Lower leg skin (tissue), 4 donors: Measurements from ENCODE around the gene KLHL40. TPM values are rescaled to one million over a fixed set of nuclear protein-coding genes. Genes with fewer than 3 reads are reported as not detected.

Experiments
- DNase-seq, 2 donors: peaks; one replicate each; pipeline ENCODE4 v3.0.0-alpha.2; 2019; ENCODE audit warnings: low spot score in 2 of 2
- H3K4me3 ChIP-seq: fragments of 200-600 bp; sonication (generic); 2 replicates; pipeline ENCODE4 v1.5.1; 2017; ENCODE audit warnings: mild to moderate bottlenecking, low read depth; ENCODE audit not compliant: poor library complexity, severe bottlenecking
- CTCF ChIP-seq, 3 donors: fragments of 450-650 bp; IDR thresholded peaks; one replicate each; pipeline ENCODE4 v1.5.1; 2016; ENCODE audit warnings: antibody characterized with exemption in 3 of 3, mild to moderate bottlenecking in 3 of 3, moderate library complexity in 2 of 3
- POLR2A ChIP-seq, 2 donors: fragments of 450-650 bp; IDR thresholded peaks; one replicate each; pipeline ENCODE4 v1.6.1; 2016 to 2017; ENCODE audit warnings: antibody characterized with exemption in 2 of 2, mild to moderate bottlenecking in 1 of 2, moderate library complexity in 1 of 2
- WGBS, 2 donors: methylation state at CpG; one replicate each; pipeline ENCODE4 v1.1.5; 2018; 5-methylcytosine and 5-hydroxymethylcytosine counted together
- intact Hi-C: fragments of 100-400 bp; cut with DNase I; formaldehyde crosslinking; loops from one replicate; pipeline ENCODE4 v1.15.0; 2023; ENCODE audit warnings: low total_unique reads
- total RNA-seq, 4 donors: library from RNA; depleted of rRNA; stranded (reverse); fragments of >200 nt; gene quantifications; one replicate each; pipeline ENCODE4 v1.1.0, GENCODE V29; 2016

The KLHL40 gene
- total RNA-seq, 4 donors from 2014 or later: not detected

DNA sequence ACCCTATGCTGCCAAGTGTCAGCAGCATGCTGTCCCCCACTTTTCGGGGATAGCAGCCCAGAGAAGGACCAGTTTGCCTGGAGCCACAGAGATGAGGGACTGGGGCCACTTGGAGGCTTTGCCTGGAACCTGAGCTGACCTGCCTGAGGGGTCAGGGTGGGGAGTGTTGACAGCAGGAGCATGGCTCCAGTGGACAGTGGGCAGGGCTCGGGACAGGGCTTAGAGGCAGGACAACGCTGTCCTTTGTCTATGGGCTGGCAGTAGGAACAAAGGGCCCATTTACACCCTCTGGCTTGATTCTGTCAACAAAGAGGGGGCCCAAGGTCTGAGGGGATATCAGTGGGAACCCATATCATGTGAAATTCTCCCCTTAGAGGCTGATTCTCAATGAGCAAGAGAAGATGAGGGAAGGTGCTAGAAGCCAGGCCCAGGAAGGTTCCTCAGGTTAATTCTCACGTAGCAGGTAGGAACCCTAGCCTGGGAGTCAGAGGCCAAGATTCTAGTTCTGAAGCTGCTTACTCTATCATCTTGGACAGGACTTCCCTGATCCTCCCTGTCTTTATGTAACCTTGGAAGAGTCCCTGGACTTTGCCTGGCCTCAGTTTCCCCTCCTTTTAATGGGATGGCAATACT lies 47.0 kb downstream of the KLHL40 start:
- intact Hi-C loops: no loop called here
- no peak overlapping the region for H3K4me3 ChIP-seq
- peak; percentile 16 to 84 for DNase-seq
- no peak for TF ChIP-seq POLR2A (IDR thresholded peaks at IDR 0.05)
- TF ChIP-seq CTCF (IDR thresholded peaks at IDR 0.05): no peak
- WGBS, 2 donors: 72 to 78% methylated on average over 3 to 4 of the region's 4 CpGs

DNA sequence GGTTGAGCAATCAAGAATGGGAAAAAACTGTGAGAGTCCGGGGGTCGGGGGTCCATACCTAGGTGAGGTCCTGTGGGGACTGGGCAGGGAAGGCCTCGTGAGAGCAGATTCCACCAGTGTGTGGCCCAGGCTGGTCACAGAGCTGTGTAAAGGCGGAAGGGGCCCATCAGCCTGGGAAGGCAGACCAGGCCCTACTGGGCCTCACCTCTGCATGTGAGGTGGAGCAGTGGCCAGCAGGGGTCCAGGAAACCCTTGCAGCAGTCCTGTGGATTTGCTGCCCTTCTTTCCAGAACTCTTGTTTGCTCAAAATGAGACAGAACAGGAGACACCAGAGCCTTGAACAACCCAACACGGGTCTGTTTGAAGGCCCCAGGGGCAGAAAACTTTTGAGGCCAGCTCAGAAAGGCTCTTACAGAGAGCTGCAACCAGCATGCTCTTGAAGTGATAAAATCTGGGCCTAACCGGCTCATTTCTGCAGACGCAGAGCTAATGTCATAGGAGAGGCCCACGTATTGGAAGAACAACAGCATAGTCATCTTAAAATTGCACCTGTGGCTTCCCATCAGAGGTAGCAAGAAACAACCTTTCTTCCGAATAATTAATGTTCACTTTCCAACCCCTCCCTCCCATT lies 47.6 kb downstream of the KLHL40 start:
- intact Hi-C loops: no loop called here
- WGBS, 2 donors: 85 to 91% methylated on average over 9 of the region's 9 CpGs
- peak; percentile 10 to 67 for DNase-seq

GRCh38 chr3:42733501-42734262 lies 48.3 kb downstream of the KLHL40 start:
- intact Hi-C loops: no loop called here
- 82% methylated on average over 13 of the region's 13 CpGs for WGBS, 2 donors
- H3K4me3 ChIP-seq: no peak overlapping the region
- DNase-seq: peak; percentile 9 to 65
- no peak for TF ChIP-seq POLR2A (IDR thresholded peaks at IDR 0.05)
- no peak for TF ChIP-seq CTCF (IDR thresholded peaks at IDR 0.05)

More for the DNA sequence above, 47.6 kb downstream of the KLHL40 start:
- no peak overlapping the region for H3K4me3 ChIP-seq
- TF ChIP-seq CTCF (IDR thresholded peaks at IDR 0.05) (no peak), POLR2A (IDR thresholded peaks at IDR 0.05) (no peak)

- DNase-seq: peak; percentile 12 to 66
- intact Hi-C loops: no loop called here
- TF ChIP-seq POLR2A (IDR thresholded peaks at IDR 0.05): no peak
- TF ChIP-seq CTCF (IDR thresholded peaks at IDR 0.05): no peak
- 75 to 81% methylated on average over 5 to 6 of the region's 6 CpGs for WGBS, 2 donors
- H3K4me3 ChIP-seq: no peak overlapping the region
Measured at GRCh38 chr3:42734263-42734860, 49.0 kb downstream of the KLHL40 start.

- 84 to 91% methylated on average over 8 of the region's 8 CpGs for WGBS, 2 donors
- no peak overlapping the region for H3K4me3 ChIP-seq
- TF ChIP-seq CTCF (IDR thresholded peaks at IDR 0.05): no peak
- no peak for TF ChIP-seq POLR2A (IDR thresholded peaks at IDR 0.05)
- no peak for DNase-seq
- intact Hi-C loops: no loop called here
Measured at GRCh38 chr3:42735019-42735418, 49.7 kb downstream of the KLHL40 start.
